HepG2 (cell line): ENCODE measurements around the gene CTSA. TPM values are rescaled to one million over a fixed set of nuclear protein-coding genes. Genes with fewer than 3 reads are reported as not detected.

Experiments used
- ATF4 ChIP-seq, 2 experiments: fragments of 450-650 bp in 1 of 2; sonication (generic) in 1 of 2; formaldehyde crosslinking; IDR thresholded peaks; 2 replicates each; pipeline versions ENCODE4 v1.5.0 to v1.8.0; 2020 to 2022; ENCODE audit warnings: mild to moderate bottlenecking in 1 of 2, missing genetic modification reagents in 1 of 2
- CSRNP1 ChIP-seq: sonication (generic); formaldehyde crosslinking; IDR thresholded peaks from 2 replicates; pipeline ENCODE4 v1.8.1; 2023; ENCODE audit warnings: mild to moderate bottlenecking, missing genetic modification reagents
- KIAA2018 ChIP-seq: sonication (generic); formaldehyde crosslinking; IDR thresholded peaks from 2 replicates; pipeline ENCODE4 v1.5.0; 2020; ENCODE audit warnings: mild to moderate bottlenecking, missing genetic modification reagents, borderline replicate concordance
- MTERF4 ChIP-seq: sonication (generic); formaldehyde crosslinking; IDR thresholded peaks from 2 replicates; pipeline ENCODE4 v1.8.0; 2023; ENCODE audit warnings: mild to moderate bottlenecking, missing genetic modification reagents
- PBX3 ChIP-seq: sonication (generic); formaldehyde crosslinking; IDR thresholded peaks from 2 replicates; pipeline ENCODE4 v1.8.1; 2023; ENCODE audit warnings: missing genetic modification reagents, inconsistent platforms, borderline replicate concordance
- THAP8 ChIP-seq: sonication (generic); formaldehyde crosslinking; IDR thresholded peaks from 2 replicates; pipeline ENCODE4 v1.5.1; 2020; ENCODE audit warnings: missing genetic modification reagents, mild to moderate bottlenecking, borderline replicate concordance
- ZNF3 ChIP-seq: IDR thresholded peaks from 2 replicates; pipeline ENCODE4 v1.7.0; 2017; ENCODE audit warnings: inconsistent platforms
- ZNF784 ChIP-seq: sonication (generic); formaldehyde crosslinking; IDR thresholded peaks from 2 replicates; pipeline ENCODE4 v1.5.1; 2020; ENCODE audit warnings: missing genetic modification reagents, mild to moderate bottlenecking, borderline replicate concordance
- polyA plus RNA-seq, 8 experiments: library from polyadenylated mRNA; depleted of rRNA in 3 of 8; stranded (reverse) in 7 of 8; unstranded in 1 of 8; fragments of >200 nt; fragmentation: Illumina TruSeq in 4 of 8; extraction: Trizol in 4 of 8; gene quantifications; 2 replicates each; pipeline versions ENCODE4 v1.2.1 to v1.2.3, GENCODE V29; 2011 to 2016; ENCODE audit warnings: low read depth in 4 of 8, missing spikeins in 1 of 8, mixed read lengths in 1 of 8; ENCODE audit not compliant: insufficient read depth in 1 of 8
- total RNA-seq, 5 experiments: library from RNA; depleted of rRNA; stranded (reverse); fragments of >200 nt; fragmentation: Illumina TruSeq; extraction: Trizol; gene quantifications; 2 replicates each; pipeline ENCODE4 v1.2.3, GENCODE V29; 2016; ENCODE audit warnings: low read depth in 1 of 5

The CTSA gene
- total and polyA plus RNA-seq, 2 of the 13 experiments (the other 11 are each of a cell fraction or from before 2014, with no cell fraction given): 202 to 231 TPM

GRCh38 chr20:45909817-45910669 is 18.9 kb downstream of the CTSA start (continued):
- TF ChIP-seq KIAA2018: no peak
- no peak for TF ChIP-seq MTERF4 (CRISPR knock-in tag)
- TF ChIP-seq ZNF3 (CRISPR knock-in tag): no peak
- TF ChIP-seq ZNF784: no peak
- TF ChIP-seq PBX3: no peak
- no peak for TF ChIP-seq CSRNP1 (CRISPR knock-in tag)
- TF ChIP-seq THAP8 (CRISPR knock-in tag): no peak
- TF ChIP-seq ATF4 (CRISPR knock-in tag; IDR thresholded peaks at IDR 0.05): no peak
